Measurements from ENCODE around the gene GNAT1.

Gene GNAT1

DNA sequence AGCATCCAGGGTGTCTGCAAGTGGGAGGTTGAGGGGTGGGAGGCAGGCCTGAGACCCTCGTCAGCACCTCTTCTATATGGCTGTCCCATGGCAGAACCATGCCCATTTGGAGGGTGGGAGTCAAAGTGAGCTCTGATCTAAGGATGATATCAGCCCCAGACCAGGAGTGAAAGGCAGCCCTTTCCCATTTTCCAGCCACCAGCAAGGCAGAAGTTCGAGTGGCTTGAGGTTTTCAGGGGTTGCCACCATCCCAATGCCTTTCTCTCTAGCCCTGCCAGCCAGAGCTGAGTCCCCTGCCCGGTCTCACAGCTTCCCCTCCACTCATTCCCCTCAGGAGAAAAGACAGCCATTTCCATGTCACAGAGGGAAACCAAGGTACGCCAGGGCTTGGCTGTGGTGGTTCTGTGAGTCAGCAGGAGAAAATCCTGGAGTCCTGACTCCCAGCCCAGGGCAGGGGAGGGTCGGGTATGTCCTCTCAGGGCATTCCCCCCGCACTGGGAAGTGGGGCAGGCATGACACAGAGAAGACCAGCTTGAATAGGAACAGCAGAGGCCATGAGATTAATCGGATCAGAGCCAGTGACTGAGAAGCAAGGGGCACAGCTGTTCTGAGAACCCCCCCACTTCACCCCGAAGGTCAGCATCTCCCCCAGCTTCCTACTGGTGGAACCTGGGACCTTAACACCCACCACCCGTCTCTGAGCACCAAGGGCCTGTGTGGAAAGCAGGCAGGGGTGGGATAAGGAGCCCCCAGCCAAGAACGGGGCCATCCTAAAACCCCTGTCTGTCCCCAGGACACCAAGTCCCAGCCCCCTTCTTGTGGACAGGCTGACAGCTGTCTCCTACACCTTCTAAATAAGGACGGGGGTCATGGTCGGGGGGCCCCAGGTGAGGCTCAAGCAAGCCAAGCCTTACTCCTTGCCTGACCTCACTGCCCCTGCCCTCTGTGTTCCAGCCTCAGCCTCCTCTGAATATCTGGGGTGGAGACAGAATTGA is 12.7 kb downstream of the GNAT1 start:
- in situ Hi-C loops (cut with HindIII; ENCODE audit: low sequenced_read_pairs) = no loop called here
- no peak for DNase-seq (ENCODE audit: low read depth, low spot score)
- no peak overlapping the region for H3K4me3 ChIP-seq (ENCODE audit: low read depth, low read length)
- no peak for TF ChIP-seq CTCF (IDR thresholded peaks at IDR 0.05; ENCODE audit: low read depth, low read length)

DNA sequence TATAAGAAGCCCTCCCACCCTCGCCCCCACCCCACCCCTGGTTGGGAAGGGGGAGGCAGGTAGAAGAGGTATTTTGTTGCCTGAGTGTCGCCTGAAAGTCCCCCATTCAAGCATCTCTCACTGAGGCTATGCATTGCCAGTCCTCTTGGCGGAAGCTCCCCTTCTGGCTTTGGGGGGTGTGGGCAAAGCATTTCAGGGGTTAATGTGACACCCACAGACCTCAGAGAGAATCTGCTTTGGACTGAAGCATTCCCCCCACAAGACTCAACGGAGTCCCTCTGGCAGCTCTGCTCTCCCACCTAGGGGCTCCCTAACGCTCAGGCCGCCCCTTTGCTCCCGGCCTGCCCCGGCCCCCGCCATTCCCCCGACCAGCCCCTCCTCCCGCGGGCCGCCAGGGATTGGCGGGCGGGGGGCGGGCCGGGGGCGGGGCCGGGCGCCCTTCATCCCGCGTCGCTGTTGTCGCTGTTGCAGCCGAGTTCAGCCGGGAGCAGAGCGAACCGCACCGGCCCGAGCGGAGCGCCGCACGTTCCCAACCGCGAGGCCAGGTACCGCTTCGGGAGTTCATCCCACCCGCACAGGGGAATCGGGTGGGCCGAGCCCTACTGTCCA is 13.5 kb downstream of the GNAT1 start, which contains the start of gene SLC38A3:
Gene SLC38A3 (plus strand): TSS at position 468 of the 609 bp plus-strand sequence. CDS start 8,929 bp downstream, outside the sequence.
- DNase-seq (ENCODE audit: low read depth, low spot score) = no peak
- peak within 1 kb of the TSS; percentile 13 for H3K4me3 ChIP-seq (ENCODE audit: low read depth, low read length)
- no peak for TF ChIP-seq CTCF (IDR thresholded peaks at IDR 0.05; ENCODE audit: low read depth, low read length)

GRCh38 chr3:50205413-50206276 is 14.2 kb downstream of the GNAT1 start:
- in situ Hi-C loops (cut with HindIII; ENCODE audit: low sequenced_read_pairs) = no loop called here
- peak overlapping the region; percentile 13 for H3K4me3 ChIP-seq (ENCODE audit: low read depth, low read length)
- DNase-seq (ENCODE audit: low read depth, low spot score) = no peak
- TF ChIP-seq CTCF (IDR thresholded peaks at IDR 0.05; ENCODE audit: low read depth, low read length) = no peak

More for the DNA sequence above, 13.5 kb downstream of the GNAT1 start, which contains the start of gene SLC38A3:
- in situ Hi-C loops (cut with HindIII; ENCODE audit: low sequenced_read_pairs) = no loop called here

GRCh38 chr3:50207359-50208042 is 16.1 kb downstream of the GNAT1 start:
- no peak for TF ChIP-seq CTCF (IDR thresholded peaks at IDR 0.05; ENCODE audit: low read depth, low read length)
- H3K4me3 ChIP-seq (ENCODE audit: low read depth, low read length) = no peak overlapping the region
- in situ Hi-C loops (cut with HindIII; ENCODE audit: low sequenced_read_pairs) = no loop called here
- DNase-seq (ENCODE audit: low read depth, low spot score) = no peak

DNA sequence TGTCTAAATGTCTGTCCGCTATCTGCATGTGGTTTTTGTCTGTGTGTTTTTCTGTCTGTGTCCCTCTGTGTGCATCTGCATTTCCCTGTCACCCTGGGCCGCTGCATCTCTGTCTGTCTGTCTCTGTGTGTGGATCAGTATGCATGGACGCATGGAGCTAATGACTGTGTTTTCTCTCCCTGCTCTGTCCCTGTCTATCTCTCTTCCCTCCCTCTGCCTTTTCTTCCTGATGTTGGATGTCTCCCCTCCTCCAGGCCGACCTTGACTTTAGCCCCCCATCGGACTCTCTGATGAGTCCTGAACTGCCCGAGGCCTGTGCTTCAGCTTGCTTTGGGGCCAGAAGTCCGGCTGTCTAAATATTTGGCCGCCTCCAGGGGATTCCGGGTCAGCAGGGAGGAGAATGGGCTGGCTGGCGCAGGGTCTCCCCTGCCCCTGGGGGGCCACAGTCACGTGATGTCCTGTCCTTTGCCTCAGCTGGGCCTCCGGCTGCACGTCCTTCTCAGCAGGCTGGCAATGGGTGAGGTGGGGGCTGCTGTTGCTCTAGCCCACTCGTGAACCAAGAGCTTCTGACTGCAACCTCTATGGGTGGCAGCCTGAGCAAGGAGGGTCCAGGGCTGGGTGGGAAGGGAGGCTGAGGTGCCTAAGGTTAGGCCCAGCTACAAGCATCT is 17.4 kb downstream of the GNAT1 start:
- no peak for DNase-seq (ENCODE audit: low read depth, low spot score)
- TF ChIP-seq CTCF (IDR thresholded peaks at IDR 0.05; ENCODE audit: low read depth, low read length) = no peak
- in situ Hi-C loops (cut with HindIII; ENCODE audit: low sequenced_read_pairs) = no loop called here

More for the DNA sequence above, 17.4 kb downstream of the GNAT1 start:
- H3K4me3 ChIP-seq (ENCODE audit: low read depth, low read length) = no peak overlapping the region

All from astrocyte of the spinal cord (primary cell).